ENCODE data around the gene DNAH10.

DNA sequence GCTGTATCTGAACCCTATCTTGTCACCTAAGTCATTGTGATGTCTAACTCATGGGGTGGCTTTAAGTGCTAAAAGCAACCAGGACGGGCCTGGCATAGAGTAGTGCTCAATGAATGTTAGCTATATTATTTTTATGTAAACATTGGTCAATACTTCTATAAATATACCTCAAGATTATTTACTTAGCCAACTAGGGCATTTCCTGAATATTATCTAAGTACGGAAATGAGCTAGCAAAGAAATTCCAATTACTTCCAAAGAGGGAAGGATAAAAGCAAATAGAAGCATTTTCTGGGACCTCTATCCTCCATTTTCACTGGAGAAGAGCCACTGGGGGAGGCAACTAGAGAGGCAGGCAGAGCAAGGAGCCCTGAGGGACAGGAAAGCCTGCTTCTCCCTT is 189.9 kb downstream of the DNAH10 start:
- TF ChIP-seq, protein P1, sequence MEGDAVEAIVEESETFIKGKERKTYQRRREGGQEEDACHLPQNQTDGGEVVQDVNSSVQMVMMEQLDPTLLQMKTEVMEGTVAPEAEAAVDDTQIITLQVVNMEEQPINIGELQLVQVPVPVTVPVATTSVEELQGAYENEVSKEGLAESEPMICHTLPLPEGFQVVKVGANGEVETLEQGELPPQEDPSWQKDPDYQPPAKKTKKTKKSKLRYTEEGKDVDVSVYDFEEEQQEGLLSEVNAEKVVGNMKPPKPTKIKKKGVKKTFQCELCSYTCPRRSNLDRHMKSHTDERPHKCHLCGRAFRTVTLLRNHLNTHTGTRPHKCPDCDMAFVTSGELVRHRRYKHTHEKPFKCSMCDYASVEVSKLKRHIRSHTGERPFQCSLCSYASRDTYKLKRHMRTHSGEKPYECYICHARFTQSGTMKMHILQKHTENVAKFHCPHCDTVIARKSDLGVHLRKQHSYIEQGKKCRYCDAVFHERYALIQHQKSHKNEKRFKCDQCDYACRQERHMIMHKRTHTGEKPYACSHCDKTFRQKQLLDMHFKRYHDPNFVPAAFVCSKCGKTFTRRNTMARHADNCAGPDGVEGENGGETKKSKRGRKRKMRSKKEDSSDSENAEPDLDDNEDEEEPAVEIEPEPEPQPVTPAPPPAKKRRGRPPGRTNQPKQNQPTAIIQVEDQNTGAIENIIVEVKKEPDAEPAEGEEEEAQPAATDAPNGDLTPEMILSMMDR (IDR thresholded peaks at IDR 0.05; ENCODE audit: low read depth, low read length): no peak
- TF ChIP-seq POLR2A (IDR thresholded peaks at IDR 0.05; ENCODE audit: extremely low read depth, insufficient read length) (no peak), MYC (IDR thresholded peaks at IDR 0.05; ENCODE audit: low read depth, low read length) (no peak)
- TF ChIP-seq, protein P2, sequence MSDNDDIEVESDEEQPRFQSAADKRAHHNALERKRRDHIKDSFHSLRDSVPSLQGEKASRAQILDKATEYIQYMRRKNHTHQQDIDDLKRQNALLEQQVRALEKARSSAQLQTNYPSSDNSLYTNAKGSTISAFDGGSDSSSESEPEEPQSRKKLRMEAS (IDR thresholded peaks at IDR 0.05; ENCODE audit: low read depth, low read length): no peak

Data from NB4 (cell line).